ENCODE results near the gene XIAP. TPM values are rescaled to one million over a fixed set of nuclear protein-coding genes. Genes with fewer than 3 reads are reported as not detected.
A peak's percentile ranks its signal among the peaks of the same experiment; 100 is the strongest.

The XIAP gene
- total RNA-seq, 4 donors from 2014 or later = 15.1 to 60.3 (median 41.2) TPM

GRCh38 chrX:123959281-123960063 is 99.6 kb downstream of the XIAP start:
- in situ Hi-C loops (cut with MboI; ENCODE audit: low pct_ligation_motif_present in 1 of 4, low pct_unique_long_range_greater_than_20kb in 1 of 4, low sequenced_read_pairs in 3 of 4) (no loop called here), intact Hi-C loops (cut with DNase I; ENCODE audit: low total_unique reads) (no loop called here)
- Histone ChIP-seq H3K36me3 (no peaks in the 10 kb centered on the region), H3K27me3 (no peaks in the 10 kb centered on the region), H3K9me3 (no peaks in the 10 kb centered on the region), H3K4me1 (peaks cover 0 to 3% (median 0%) of the 10 kb centered on the region in 4 donors), H3K27ac (peak overlapping the region; percentile 94 to 99 (median 96)), H3K4me3 (peak overlapping the region; percentile 49 to 73 (median 60))
- peak; percentile 39 for DNase-seq
- 38% methylated on average over 35 of the region's 35 CpGs; no CpG with 5 or more reads in 1 of the 2 donors for WGBS, 2 donors (ENCODE audit: low coverage in 1 of 2)
- TF ChIP-seq POLR2AphosphoS5 (IDR thresholded peaks at IDR 0.05) (no peak), EP300 (IDR thresholded peaks at IDR 0.05; ENCODE audit: low read depth) (no peak), CTCF (IDR thresholded peaks at IDR 0.05) (no peak), POLR2A (IDR thresholded peaks at IDR 0.05) (no peak)

DNA sequence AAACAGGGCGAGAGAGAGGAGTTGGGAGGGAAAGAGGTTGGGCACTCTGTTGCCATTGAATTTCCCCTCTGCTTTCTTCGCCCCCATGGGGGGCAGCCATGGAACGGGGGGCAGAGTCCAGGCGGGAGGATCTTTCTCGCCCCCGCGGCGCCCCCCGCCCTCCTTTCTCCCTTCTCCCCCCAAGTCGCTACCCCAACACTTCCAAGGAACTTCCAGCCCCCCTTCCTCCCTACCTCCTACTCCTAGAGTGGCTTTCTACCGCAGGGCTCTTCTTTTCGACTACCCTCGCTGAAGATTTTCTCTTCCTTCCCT is 101.1 kb downstream of the XIAP start:
- Histone ChIP-seq H3K36me3 (no peaks in the 10 kb centered on the region), H3K27ac (peak overlapping the region; percentile 94 to 99 (median 99)), H3K9me3 (no peaks in the 10 kb centered on the region), H3K27me3 (no peaks in the 10 kb centered on the region), H3K4me1 (peaks cover 0 to 16% (median 0%) of the 10 kb centered on the region in 4 donors), H3K4me3 (peak overlapping the region; percentile 56 to 91 (median 79))
- intact Hi-C loops (cut with DNase I; ENCODE audit: low total_unique reads) = no loop called here
- WGBS, 2 donors (ENCODE audit: low coverage in 1 of 2) = 30% methylated on average over 13 of the region's 13 CpGs; no CpG with 5 or more reads in 1 of the 2 donors
- DNase-seq = no peak
- TF ChIP-seq POLR2A (IDR thresholded peaks at IDR 0.05) (no peak), EP300 (IDR thresholded peaks at IDR 0.05; ENCODE audit: low read depth) (no peak), POLR2AphosphoS5 (IDR thresholded peaks at IDR 0.05) (no peak), CTCF (IDR thresholded peaks at IDR 0.05) (no peak)
- in situ Hi-C loops (cut with MboI; ENCODE audit: low pct_ligation_motif_present in 1 of 4, low pct_unique_long_range_greater_than_20kb in 1 of 4, low sequenced_read_pairs in 3 of 4) = no loop called here

DNA sequence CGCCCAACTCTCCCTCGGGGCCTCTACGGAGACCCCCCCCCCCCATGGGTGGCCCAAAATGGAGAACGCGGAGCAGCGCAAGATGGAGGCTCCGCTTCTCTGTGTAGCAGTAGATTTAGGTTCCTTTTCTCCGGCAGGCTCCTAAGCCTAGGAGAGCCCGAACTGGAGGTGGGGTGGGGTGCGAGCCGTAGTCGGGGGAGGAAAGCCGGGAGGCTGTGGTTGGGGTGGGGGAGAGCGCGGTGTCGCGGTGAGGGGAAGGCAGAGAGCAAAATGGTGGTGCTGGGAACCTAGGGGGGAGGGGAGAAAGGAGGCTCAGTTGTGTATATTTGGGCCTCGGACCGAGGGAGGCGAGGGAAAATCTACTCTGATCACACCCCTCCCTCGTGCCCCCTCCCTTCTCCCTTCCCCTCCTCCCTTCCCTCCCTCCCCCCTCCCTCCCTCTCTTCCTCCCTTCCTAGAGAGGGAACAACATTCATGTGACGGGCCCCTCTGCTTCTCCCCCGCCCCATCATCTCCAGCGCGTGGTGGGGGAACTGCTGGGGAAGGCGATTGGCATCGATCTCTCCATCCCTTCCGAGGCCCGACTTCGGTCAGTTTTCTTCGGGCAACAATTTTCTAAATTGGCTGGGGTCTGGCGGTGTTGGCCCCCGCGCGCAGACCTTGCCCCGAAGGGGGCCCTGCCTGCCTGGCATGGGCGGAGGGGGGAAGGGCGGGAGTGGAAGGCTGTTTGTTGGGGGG is 101.6 kb downstream of the XIAP start, which contains the start of gene STAG2:
Gene STAG2 (plus strand): TSS at position 439 of the 738 bp plus-strand sequence. CDS start 60,922 bp downstream, outside the sequence.
- no peaks in the 10 kb centered on the region for H3K9me3 ChIP-seq
- DNase-seq = peak; percentile 77
- peak within 1 kb of the TSS; percentile 56 to 91 (median 79) for H3K4me3 ChIP-seq
- H3K36me3 ChIP-seq = no peaks in the 10 kb centered on the region
- intact Hi-C loops (cut with DNase I; ENCODE audit: low total_unique reads) = no loop called here
- H3K27me3 ChIP-seq = no peaks in the 10 kb centered on the region
- H3K4me1 ChIP-seq = peaks cover 0 to 16% (median 0%) of the 10 kb centered on the region in 4 donors
- TF ChIP-seq POLR2AphosphoS5 (IDR thresholded peaks at IDR 0.05) = peak; percentile 13 to 67 (median 30)
- TF ChIP-seq POLR2A (IDR thresholded peaks at IDR 0.05) = peak; percentile 38
- no peak for TF ChIP-seq CTCF (IDR thresholded peaks at IDR 0.05)
- TF ChIP-seq EP300 (IDR thresholded peaks at IDR 0.05; ENCODE audit: low read depth) = no peak
- H3K27ac ChIP-seq = peak within 1 kb of the TSS; percentile 94 to 99 (median 99)
- in situ Hi-C loops (cut with MboI; ENCODE audit: low pct_ligation_motif_present in 1 of 4, low pct_unique_long_range_greater_than_20kb in 1 of 4, low sequenced_read_pairs in 3 of 4) = no loop called here
- 51% methylated on average over 38 of the region's 38 CpGs; no CpG with 5 or more reads in 1 of the 2 donors for WGBS, 2 donors (ENCODE audit: low coverage in 1 of 2)

DNA sequence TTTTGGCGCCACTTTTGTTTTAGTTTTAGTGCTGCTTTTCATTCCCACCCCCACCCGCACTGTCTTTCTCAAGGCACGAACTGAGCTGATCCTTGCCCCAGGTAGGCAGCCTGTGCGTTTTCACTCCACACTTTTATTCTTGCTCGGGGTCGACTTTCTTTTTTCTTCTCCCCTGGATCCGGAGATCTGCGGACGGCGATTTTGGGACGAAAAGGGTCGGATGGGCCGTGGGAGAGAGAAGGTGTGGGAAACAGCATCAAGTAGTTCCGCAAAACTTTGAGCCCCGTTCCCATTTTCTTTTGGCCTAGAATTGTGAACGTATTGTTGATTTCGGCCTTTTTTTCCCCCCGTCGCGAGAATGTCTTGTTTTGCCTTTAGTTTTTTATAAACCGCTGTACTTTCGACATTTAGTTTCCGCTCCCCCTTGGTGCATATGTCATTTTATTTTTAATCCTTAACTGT is 102.2 kb downstream of the XIAP start:
- 34% methylated on average over 23 of the region's 23 CpGs; no CpG with 5 or more reads in 1 of the 2 donors for WGBS, 2 donors (ENCODE audit: low coverage in 1 of 2)
- intact Hi-C loops (cut with DNase I; ENCODE audit: low total_unique reads) (no loop called here), in situ Hi-C loops (cut with MboI; ENCODE audit: low pct_ligation_motif_present in 1 of 4, low pct_unique_long_range_greater_than_20kb in 1 of 4, low sequenced_read_pairs in 3 of 4) (no loop called here)
- peaks cover 0 to 16% (median 0%) of the 10 kb centered on the region in 4 donors for H3K4me1 ChIP-seq
- no peaks in the 10 kb centered on the region for H3K9me3 ChIP-seq
- no peaks in the 10 kb centered on the region for H3K36me3 ChIP-seq
- peak overlapping the region; percentile 53 to 91 (median 72) for H3K4me3 ChIP-seq
- H3K27ac ChIP-seq = peak overlapping the region; percentile 94 to 99 (median 99)
- TF ChIP-seq EP300 (IDR thresholded peaks at IDR 0.05; ENCODE audit: low read depth) (no peak), POLR2A (IDR thresholded peaks at IDR 0.05) (no peak), CTCF (IDR thresholded peaks at IDR 0.05) (no peak), POLR2AphosphoS5 (IDR thresholded peaks at IDR 0.05) (no peak)
- DNase-seq = no peak
- H3K27me3 ChIP-seq = no peaks in the 10 kb centered on the region

Data from transverse colon (tissue), 4 donors.